ENCODE measurements around the gene TNS3. TPM values are rescaled to one million over a fixed set of nuclear protein-coding genes. Genes with fewer than 3 reads are reported as not detected.

Gene TNS3
- total RNA-seq, 1 donor from 2014 or later: 92.9 TPM

- Histone ChIP-seq H3K27ac (ENCODE audit: low read depth, low read length) (no peak overlapping the region), H3K9ac (ENCODE audit: low read length) (no peak overlapping the region), H3K27me3 (ENCODE audit: insufficient read depth, low read length) (no peaks in the 10 kb centered on the region), H3K79me2 (ENCODE audit: insufficient read depth, low read length) (no peaks in the 10 kb centered on the region), H4K20me1 (ENCODE audit: insufficient read depth, low read length) (peaks cover 98% of the 10 kb centered on the region), H3K9me3 (ENCODE audit: insufficient read depth, low read depth, low read length) (no peaks in the 10 kb centered on the region), H2AFZ (ENCODE audit: low read depth, low read length) (no peak overlapping the region), H3K4me1 (ENCODE audit: insufficient read depth, low read length) (peaks cover 36% of the 10 kb centered on the region), H3K4me2 (ENCODE audit: low read length) (peak overlapping the region; percentile 24), H3K4me3 (ENCODE audit: insufficient read depth, low read depth, low read length) (no peak overlapping the region), H3K36me3 (ENCODE audit: insufficient read depth, low read length) (no peaks in the 10 kb centered on the region)
- Mint-ChIP-seq H3K9me3 (ENCODE audit: unreplicated experiment) (no peaks in the 10 kb centered on the region), H3K4me1 (ENCODE audit: low read depth, unreplicated experiment) (peaks cover 45% of the 10 kb centered on the region), H3K27me3 (ENCODE audit: low read depth, unreplicated experiment) (no peaks in the 10 kb centered on the region), H3K36me3 (ENCODE audit: low read depth, unreplicated experiment) (peaks cover 20% of the 10 kb centered on the region), H3K27ac (ENCODE audit: unreplicated experiment) (no peak overlapping the region), H3K4me3 (ENCODE audit: unreplicated experiment) (no peak overlapping the region)
- TF ChIP-seq EZH2 (IDR thresholded peaks at IDR 0.05; ENCODE audit: insufficient read depth, low read length): no peak
- no peak for TF ChIP-seq CTCF (IDR thresholded peaks at IDR 0.05; ENCODE audit: insufficient read depth, low read depth, low read length)
- FAIRE-seq (peak; percentile 65), DNase-seq (ENCODE audit: low read depth) (peak; percentile 76)
These were observed 206.6 kb downstream of the TNS3 start for GRCh38 chr7:47375121-47375938.

- H3K36me3 ChIP-seq (ENCODE audit: insufficient read depth, low read length): no peaks in the 10 kb centered on the region
- H3K4me1 ChIP-seq (ENCODE audit: insufficient read depth, low read length): peaks cover 30% of the 10 kb centered on the region
- no peak overlapping the region for H2AFZ ChIP-seq (ENCODE audit: low read depth, low read length)
- Mint-ChIP-seq H3K4me3 (ENCODE audit: unreplicated experiment) (no peak overlapping the region), H3K36me3 (ENCODE audit: low read depth, unreplicated experiment) (peaks cover 24% of the 10 kb centered on the region), H3K4me1 (ENCODE audit: low read depth, unreplicated experiment) (peaks cover 43% of the 10 kb centered on the region), H3K9me3 (ENCODE audit: unreplicated experiment) (no peaks in the 10 kb centered on the region), H3K27ac (ENCODE audit: unreplicated experiment) (no peak overlapping the region), H3K27me3 (ENCODE audit: low read depth, unreplicated experiment) (no peaks in the 10 kb centered on the region)
- H3K27me3 ChIP-seq (ENCODE audit: insufficient read depth, low read length): no peaks in the 10 kb centered on the region
- no peak overlapping the region for H3K27ac ChIP-seq (ENCODE audit: low read depth, low read length)
- no peak overlapping the region for H3K4me2 ChIP-seq (ENCODE audit: low read length)
- TF ChIP-seq CTCF (IDR thresholded peaks at IDR 0.05; ENCODE audit: insufficient read depth, low read depth, low read length): no peak
- no peak for TF ChIP-seq EZH2 (IDR thresholded peaks at IDR 0.05; ENCODE audit: insufficient read depth, low read length)
- H3K79me2 ChIP-seq (ENCODE audit: insufficient read depth, low read length): no peaks in the 10 kb centered on the region
- H3K9me3 ChIP-seq (ENCODE audit: insufficient read depth, low read depth, low read length): no peaks in the 10 kb centered on the region
- H4K20me1 ChIP-seq (ENCODE audit: insufficient read depth, low read length): peaks cover 99% of the 10 kb centered on the region
- no peak overlapping the region for H3K9ac ChIP-seq (ENCODE audit: low read length)
- no peak for DNase-seq (ENCODE audit: low read depth)
- no peak for FAIRE-seq
- no peak overlapping the region for H3K4me3 ChIP-seq (ENCODE audit: insufficient read depth, low read depth, low read length)
These were observed 207.4 kb downstream of the TNS3 start for GRCh38 chr7:47374538-47374937.

GRCh38 chr7:47373871-47374451, 207.9 kb downstream of the TNS3 start:
- H3K27ac Mint-ChIP-seq (ENCODE audit: unreplicated experiment): no peak overlapping the region
- H3K36me3 Mint-ChIP-seq (ENCODE audit: low read depth, unreplicated experiment): peaks cover 28% of the 10 kb centered on the region
- H3K27me3 Mint-ChIP-seq (ENCODE audit: low read depth, unreplicated experiment): no peaks in the 10 kb centered on the region
- H3K9ac ChIP-seq (ENCODE audit: low read length): no peak overlapping the region
- peaks cover 99% of the 10 kb centered on the region for H4K20me1 ChIP-seq (ENCODE audit: insufficient read depth, low read length)
- H3K27ac ChIP-seq (ENCODE audit: low read depth, low read length): no peak overlapping the region
- no peaks in the 10 kb centered on the region for H3K9me3 Mint-ChIP-seq (ENCODE audit: unreplicated experiment)
- DNase-seq (ENCODE audit: low read depth): no peak
- peaks cover 38% of the 10 kb centered on the region for H3K4me1 Mint-ChIP-seq (ENCODE audit: low read depth, unreplicated experiment)
- H3K36me3 ChIP-seq (ENCODE audit: insufficient read depth, low read length): no peaks in the 10 kb centered on the region
- H3K4me3 Mint-ChIP-seq (ENCODE audit: unreplicated experiment): no peak overlapping the region
- H3K79me2 ChIP-seq (ENCODE audit: insufficient read depth, low read length): no peaks in the 10 kb centered on the region
- no peak overlapping the region for H3K4me2 ChIP-seq (ENCODE audit: low read length)
- H3K4me3 ChIP-seq (ENCODE audit: insufficient read depth, low read depth, low read length): no peak overlapping the region
- no peak for FAIRE-seq
- H3K9me3 ChIP-seq (ENCODE audit: insufficient read depth, low read depth, low read length): no peaks in the 10 kb centered on the region
- H3K4me1 ChIP-seq (ENCODE audit: insufficient read depth, low read length): peaks cover 28% of the 10 kb centered on the region
- no peak overlapping the region for H2AFZ ChIP-seq (ENCODE audit: low read depth, low read length)
- H3K27me3 ChIP-seq (ENCODE audit: insufficient read depth, low read length): no peaks in the 10 kb centered on the region
- TF ChIP-seq EZH2 (IDR thresholded peaks at IDR 0.05; ENCODE audit: insufficient read depth, low read length) (no peak), CTCF (IDR thresholded peaks at IDR 0.05; ENCODE audit: insufficient read depth, low read depth, low read length) (no peak)
